Stimulated activated CD4-positive, alpha-beta T cell treated with anti-CD3 and anti-CD28 coated beads, TNF-alpha, amount 100 ng/mL, for 24 hours (primary cell): ENCODE measurements around the gene SLC7A4.

Source experiments
- DNase-seq, 3 experiments: peaks; one replicate each; pipeline ENCODE4 v3.0.0-alpha.2; 2020; ENCODE audit warnings: low read depth in 3 of 3

Gene SLC7A4

DNA sequence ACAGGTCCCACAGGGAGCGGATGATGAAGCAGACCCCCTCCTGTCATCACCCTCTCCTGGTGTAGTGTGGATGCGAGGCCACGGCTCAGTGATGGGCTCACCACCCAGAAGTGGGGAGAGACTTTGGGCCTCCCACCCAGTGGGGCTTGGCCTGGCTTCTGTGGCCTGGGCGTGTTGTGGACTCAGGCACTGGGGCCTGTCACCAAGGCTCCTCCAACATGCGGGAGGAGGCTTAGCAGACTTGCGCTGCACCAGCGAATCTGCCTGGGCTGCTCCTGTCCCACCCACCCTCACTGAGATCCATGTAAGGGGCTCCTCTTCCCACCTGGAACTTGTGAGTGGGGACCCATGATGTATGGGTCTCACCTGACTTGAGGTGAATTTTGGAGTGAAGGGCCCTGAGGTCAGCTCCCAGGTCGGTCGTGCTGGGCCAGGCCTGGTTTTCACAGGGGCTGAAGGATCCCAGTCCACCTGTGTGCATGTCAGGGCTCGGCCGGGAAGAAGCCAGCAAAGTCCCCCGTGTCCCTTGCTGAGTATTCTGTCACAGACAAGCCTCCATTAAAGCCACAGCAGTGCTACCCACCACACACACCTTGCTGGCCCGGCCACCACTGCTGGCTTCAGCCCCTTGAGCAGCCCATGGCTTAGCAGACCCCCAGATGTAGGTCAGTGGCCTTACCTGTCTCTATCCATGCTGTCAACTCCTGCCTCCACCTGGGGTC lies 34.7 kb downstream of the SLC7A4 start:
- DNase-seq, result no peak

DNA sequence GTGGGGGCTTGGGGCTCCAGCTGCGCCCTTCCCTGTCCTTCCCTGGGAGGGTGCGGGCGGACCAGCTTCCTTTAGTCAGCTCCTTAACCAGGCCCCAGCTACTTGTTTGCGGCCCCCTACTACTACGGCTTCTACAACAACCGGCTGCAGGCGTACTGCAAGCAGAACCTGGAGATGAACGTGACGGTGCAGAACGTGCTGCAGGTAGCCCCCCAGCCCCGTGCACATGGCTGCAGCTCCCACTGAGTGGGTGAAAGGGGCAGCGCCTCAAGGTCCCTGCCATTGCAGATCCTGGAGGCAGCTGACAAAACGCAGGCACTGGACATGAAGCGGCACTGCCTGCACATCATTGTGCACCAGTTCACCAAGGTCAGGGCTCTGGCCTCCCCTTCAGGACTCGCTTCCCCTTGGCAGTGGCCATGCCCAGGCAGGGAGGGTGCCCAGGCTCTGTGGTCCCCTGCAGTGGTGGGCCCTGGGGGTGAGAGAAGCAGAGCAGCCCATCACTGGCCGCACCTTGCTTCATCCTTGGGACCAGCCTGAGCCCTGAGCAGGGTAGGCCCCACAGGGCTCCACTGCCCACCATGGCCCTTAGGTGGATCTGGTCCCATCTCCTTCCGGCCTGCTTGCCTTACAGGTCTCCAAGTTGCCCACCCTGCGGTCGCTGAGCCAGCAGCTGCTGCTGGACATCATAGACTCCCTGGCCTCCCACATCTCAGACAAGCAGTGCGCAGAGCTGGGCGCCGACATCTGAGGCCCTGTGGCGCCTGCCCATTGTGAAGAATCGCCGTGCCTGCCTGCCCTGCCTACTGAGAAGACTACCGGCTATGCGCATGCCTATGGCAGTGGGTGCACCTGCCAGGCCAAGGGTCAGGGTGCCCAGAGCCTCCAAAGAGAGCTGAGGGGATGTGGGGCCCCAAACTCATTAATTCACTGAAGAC lies 35.5 kb downstream of the SLC7A4 start:
- no peak for DNase-seq

DNA sequence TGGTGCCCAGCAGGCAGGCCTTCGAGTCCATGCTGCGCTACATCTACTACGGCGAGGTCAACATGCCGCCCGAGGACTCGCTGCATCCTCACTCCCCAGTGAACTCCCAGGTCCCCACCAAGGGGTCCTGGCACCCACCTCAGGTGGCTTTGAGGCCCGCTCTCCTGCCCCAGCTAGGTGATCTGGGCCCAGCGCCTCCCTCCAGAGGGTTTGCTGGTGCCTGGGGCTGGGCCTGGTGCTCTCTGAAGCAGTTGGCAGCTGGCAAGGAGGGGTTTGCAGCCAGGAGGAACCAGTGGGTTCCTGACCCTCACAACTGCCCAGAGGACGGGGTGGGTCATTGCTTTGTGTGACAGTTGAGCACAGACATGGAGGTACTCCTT lies 36.3 kb downstream of the SLC7A4 start:
- DNase-seq, result no peak

DNA sequence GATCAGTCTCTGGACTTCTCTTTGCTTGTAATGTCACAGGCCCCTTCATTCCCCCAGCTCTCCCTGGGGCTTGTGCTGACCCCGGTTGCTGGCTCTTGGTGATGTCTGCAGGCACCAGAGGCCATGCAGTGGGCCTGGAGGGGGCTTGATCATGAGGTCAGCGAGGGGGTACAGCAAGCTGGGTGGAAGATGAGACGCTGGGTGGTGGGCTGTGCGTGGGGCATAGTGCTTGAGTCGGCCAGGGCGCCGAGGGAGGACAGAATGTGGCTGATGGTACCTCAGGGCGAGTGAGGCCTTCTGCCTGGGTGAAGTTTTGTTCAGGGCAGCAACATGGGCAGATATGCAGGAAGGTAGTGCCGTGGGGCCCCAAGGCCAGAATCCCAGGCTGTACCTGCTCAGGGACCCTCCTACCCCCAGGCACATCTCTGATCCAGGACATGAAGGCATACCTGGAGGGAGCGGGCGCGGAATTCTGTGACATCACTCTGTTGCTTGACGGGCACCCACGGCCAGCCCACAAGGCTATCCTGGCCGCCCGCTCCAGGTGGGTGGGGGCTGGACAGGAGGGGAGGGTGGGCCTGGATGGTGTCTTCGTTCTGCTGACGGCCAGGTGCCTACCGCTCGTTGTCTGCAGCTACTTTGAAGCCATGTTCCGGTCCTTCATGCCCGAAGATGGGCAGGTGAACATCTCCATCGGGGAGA lies 36.9 kb downstream of the SLC7A4 start:
- no peak for DNase-seq

DNA sequence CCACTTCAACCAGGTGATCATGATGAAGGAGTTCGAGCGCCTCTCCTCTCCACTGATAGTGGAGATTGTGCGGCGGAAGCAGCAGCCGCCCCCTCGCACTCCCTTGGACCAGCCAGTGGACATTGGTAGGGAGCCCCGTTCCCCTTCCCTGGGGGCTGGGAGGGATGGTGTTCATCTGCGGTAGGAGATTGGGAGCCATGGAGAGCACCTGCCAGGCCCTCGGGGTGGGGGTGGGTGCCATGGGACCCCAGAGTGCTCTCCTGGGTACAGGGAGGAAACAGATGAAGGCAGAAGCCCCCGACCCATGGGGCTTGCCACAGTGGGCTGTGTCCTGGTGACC lies 37.5 kb downstream of the SLC7A4 start:
- DNase-seq, result no peak

DNA sequence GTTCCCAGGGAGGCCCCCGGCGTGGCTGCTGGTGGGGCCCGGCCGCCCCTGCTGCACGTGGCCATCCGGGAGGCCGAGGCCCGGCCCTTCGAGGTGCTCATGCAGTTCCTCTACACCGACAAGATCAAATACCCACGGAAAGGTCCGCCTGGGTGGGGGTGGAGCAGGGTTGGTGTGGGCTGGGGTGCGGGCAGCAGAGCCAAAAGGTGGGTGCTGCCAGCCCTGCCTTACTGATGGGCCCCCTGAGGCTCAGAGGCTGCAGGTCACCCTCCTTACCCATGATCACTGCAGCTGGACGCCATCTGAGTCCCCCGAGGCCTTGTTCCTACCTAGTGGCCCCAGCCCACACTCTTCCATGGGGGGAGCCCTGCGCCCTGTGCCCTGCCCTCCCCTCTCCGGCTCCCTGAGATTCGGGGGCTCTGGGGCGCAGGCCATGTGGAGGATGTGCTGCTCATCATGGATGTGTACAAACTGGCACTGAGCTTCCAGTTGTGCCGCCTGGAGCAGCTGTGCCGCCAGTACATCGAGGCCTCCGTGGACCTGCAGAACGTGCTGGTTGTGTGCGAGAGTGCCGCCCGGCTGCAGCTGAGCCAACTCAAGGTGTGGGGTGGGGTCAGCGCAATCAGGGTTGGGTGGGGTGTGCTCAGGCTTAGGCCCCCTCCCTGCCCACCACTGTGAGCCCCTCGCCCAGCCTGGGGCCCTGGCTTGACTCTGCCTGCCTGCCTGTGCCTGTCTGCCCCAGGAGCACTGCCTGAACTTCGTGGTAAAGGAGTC lies 38.0 kb downstream of the SLC7A4 start:
- no peak for DNase-seq

DNA sequence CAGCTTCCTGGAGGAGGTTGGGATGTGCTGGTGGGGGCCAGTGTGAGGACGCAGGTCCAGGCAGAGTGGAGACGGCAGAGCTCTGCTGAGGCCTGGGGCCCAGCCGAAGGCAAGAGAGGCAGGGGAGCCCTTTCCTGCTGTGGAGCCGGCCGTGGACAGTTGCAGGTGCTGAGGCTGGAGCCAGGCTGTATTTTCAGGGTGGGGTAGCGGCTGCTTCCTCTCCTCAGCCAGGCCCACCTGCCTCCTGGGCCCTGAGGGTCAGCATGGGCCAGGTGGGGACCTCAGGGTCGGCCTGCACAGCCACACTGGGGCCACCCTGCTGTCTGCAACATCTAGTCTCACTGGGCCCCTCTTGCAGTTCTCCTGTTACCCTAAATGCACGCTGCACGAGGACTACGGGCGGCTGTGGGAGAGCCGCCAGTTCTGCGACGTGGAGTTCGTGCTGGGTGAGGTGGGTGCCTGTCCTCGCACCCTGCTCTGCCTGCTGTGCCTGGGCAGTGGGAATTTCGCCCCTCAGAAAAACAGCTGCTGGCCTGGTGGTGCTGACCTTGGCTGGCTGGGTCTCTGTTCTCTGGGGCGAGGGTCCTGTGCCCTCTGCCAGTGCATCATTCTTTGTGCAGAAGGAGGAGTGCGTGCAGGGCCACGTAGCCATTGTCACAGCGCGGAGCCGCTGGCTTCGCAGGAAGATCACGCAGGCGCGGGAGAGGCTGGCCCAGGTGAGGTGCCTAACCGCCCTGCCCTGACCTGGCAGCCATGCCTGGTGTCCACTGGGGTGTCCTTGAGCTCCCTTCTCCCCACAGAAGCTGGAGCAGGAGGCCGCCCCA lies 38.8 kb downstream of the SLC7A4 start:
- no peak for DNase-seq

DNA sequence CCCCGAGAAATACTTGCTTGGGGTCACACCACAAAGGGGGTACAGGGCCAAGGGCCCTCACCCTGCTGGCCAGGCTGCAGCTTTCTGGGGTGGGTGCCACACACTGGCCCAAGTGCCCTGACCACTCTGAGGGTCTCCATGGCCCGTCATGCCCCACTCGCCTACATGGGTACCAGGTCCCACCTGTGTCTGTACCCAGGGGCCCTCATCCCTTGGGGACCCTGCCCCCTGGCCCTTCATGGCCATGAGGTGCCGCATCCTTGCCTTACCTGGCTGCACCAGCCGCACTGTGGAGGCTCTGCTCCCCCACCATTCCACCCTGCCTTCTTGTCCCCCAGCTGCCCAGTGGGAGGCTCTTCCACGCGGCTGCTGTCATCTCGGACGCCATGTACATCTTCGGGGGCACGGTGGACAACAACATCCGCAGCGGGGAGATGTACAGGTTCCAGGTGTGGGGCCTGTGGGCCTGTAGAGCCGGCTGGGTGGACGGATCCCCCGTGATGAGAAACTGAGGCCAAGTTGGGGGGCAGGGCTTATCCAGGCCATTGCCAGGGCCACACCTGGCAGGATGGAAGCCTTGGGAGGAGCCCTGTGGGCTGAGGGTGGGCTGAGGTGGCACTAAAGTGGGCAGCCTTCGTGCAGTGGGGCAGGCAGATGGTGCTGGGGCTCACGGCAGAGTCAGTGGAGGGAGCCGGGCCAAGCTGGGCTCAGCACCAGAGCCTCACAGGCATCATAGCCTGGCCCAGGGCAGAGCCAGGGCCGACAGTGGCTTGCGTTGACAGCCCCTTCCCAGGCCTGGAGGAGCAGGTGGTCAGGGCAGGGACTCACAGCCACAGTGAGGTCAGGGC lies 39.7 kb downstream of the SLC7A4 start:
- DNase-seq, result no peak

DNA sequence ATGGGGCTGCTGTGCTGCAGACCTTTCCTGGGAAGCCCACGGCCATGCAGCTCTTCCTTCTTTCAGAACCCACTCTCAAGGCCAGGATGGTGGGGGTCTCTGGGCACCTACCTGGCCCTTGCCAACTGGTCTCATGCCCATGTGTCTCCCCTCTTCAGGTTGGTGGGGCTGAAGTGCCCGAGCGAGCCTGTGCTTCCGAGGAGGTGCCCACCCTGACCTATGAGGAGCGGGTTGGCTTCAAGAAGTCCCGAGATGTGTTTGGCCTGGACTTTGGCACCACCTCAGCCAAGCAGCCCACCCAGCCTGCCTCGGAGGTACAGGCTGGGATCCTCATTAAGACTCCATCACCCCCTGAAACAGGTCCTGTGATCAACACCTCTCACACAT lies 40.3 kb downstream of the SLC7A4 start:
- DNase-seq, result no peak

DNA sequence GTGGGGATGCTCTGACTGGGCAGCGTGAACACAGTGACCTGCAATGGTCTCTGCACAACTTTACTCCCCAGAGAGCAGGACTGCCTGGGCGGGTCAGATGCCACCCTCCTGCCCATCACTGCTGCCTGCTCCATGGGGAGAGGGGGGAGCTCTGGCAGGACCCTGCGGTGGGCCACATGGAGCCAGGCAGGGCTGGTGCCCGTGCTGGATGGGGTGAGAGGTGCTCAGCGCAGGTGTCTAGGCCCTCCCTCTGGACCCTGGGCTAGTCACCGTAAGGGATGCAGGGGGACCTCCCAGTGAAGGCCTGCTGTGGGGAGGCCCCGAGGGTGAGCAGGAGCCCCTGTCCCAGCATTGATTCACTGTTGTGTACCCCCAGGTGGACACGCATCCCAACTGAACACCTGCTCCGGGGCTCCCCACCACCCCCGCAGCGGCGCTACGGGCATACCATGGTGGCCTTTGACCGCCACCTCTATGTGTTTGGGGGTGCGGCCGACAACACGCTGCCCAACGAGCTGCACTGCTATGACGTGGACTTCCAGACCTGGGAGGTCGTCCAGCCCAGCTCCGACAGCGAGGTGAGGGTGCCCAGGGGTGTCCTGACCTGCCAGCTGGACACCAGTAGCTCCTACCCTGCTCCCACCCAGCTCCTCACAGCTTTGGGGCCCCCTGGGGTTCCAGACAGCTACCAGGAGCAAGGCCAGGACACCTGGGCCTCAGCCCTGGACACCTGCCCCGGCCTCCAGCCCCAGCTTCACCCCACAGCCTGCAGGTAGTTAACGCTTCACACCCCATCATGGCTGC lies 40.9 kb downstream of the SLC7A4 start:
- no peak for DNase-seq

DNA sequence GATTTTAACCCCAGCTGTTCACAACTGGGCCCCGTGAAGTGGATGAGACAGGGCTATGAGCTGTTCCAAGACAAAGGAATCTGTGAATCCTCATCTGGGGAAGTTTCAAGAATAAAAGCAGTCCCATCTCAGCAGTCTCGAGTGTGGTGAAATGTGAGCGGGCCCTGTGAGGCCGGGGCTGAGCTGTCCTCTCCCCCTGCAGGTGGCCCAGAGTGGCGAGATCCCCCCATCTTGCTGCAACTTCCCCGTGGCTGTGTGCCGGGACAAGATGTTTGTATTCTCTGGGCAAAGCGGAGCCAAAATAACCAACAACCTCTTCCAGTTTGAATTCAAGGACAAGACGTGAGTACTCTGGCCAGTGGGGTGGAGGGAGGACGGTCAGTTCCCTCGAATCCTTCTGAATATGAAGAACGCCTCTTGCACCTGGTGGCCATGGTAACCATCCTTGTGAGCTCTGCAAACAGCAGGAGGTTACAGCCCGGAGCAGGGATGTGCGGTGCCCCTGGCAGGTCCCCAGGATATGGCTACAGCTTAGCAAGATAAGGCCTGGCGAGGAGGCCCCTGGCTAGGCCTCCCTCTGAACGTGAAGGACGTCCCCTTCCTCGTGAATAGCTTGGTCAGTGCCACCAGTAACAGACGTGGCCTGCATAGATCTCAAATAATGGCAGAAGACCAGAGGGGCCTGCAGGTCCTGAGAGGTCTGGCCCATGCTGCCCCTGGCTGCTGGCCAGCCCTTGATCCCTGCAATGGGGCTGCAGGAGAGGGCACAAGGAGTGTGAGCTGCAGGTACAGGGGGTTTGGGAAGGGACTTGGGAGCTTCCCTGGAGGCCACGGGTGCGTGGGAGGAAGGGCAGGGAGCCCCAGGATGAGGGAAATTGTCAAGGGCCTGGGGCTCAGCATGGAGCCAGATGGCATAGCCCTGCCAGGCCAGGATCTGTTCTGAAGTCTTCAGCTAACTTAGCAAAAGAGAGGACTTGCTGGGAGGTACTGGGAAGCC lies 41.9 kb downstream of the SLC7A4 start:
- DNase-seq, result no peak

DNA sequence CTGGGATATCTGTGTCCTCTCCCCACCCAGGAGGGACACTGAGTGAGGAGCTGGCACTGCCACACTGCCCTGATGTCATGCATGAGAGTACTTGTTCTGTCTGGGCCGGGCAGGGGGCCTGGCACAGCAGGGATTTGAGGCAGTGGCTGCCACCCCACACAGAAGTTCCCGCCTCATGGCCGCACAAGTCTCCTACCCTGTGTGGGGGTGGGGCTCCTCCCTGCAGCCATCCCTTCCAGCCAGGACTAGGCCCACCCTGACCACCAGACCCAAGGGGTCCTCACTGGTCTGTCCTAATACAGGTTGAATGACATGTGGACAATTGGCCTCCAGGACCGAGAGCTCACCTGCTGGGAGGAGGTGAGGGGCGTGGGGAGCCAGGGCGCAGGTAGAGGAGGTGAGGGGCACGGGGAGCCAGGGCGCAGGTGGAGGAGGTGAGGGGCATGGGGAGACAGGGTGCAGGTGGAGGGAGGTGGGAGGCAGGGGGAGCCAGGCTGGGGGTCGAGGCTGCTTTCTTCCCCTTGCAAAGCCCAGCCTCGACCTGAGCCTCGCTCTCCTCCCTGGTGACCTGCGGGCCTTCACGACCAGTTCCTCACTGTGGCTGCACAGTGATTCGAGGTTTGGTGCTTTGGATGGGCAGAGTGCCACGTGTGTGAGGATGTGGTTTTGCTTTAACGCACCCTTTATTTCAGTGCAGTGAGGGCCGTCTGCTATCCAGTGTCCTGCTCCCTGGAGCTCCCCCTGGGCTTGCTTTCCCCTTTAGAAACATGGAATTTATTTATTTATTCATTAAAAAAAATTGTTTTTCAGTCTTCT lies 42.8 kb downstream of the SLC7A4 start:
- DNase-seq, result no peak

DNA sequence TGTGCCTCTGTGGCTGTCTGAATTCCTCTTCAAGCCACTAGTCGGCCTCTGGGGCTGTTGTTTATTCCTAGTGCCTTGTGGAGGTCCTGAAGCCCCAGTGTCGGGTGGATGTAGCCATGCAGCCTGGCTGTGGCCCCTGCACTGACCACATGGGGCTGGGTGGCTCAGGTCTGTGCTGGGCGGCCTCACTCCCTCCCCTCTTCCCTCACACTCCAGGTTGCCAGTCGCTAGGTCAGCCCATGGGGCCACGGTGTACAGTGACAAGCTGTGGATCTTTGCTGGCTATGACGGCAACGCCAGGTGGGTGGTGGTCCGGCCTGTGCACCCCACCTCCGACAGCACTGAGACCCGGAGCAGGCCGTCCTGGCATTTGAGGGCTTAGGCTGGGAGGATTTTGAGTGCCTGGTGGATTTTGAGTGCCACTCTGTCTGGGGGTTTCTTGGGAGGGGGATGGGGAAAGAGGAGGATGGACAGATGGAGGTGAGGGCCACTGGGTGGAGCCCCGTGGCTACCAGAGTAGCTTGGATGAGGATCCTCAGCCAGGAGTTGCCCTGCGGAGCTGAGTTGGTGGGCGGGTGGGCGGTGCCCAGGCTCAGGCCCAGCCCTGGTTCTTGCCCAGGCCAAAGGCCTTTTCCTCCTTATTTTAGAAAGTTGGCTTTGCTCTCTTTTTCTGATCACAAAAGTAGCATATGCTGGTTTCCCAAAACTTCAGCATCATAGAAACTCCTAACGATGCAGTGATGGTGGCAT lies 43.6 kb downstream of the SLC7A4 start:
- no peak for DNase-seq

DNA sequence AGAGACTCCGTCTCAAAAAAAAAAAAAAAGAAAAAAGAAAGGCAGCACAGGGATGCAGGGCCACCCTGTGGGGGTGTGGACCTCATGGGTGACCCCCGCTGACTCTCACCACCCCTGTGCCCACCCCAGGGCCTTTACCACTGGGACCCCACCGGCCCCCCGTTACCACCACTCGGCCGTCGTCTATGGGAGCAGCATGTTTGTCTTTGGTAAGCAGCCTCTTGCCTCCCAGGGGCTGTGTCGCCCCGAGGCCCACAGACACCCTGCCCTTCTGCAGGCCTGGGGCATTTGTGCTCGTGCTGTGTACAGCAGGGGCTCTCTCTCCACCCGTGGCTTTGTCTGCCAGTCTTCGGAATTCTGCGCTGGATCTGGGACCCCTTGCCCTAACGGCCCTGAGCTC lies 45.0 kb downstream of the SLC7A4 start:
- DNase-seq, result no peak

DNA sequence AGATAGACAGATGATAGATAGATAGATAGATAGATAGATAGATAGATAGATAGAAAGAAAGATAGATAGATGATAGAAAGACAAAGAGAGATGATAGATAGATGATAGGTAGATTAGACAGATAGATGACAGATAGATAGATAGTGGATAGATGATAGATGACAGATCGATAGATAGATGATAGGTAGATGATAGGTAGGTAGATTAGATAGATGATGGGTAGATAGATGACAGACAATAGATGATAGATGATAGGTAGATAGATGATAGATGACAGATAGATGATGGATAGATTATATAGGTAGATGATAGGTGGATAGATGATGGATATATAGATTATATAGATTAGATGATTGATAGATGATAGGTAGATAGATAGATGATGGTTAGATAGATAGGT lies 46.0 kb downstream of the SLC7A4 start:
- no peak for DNase-seq

DNA sequence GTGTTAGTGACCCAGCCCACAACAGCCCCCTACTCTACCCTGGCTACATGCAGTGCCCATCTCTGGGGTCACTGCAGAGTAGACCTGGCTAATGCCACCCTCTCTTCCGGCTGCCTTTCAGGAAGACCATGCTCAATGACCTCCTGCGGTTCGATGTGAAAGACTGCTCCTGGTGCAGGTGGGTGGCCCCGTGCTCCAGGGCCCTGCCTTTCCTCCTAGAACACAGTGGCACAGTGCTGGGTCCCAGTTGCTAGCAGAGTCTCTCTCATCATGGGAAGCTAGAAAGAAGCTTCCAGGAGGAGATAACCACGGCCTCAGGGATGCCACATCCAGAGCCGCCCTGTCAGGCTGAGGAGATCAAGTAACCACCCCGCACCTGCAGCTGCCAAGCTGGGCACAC lies 46.6 kb downstream of the SLC7A4 start:
- DNase-seq, result no peak
